ENCODE measurements around the gene NOXO1.
"Not testable (repeated sequence)": the region's sequence is repeated elsewhere in the genome, so short reads cannot be mapped to it uniquely, and the experiment has no call there.

The NOXO1 gene

GRCh38 chr16:2015947-2016208 lies 34.6 kb upstream of the NOXO1 start:
- H3K27ac ChIP-seq, result no peak overlapping the region
- DNase-seq, result no peak
- TF ChIP-seq, protein P1, sequence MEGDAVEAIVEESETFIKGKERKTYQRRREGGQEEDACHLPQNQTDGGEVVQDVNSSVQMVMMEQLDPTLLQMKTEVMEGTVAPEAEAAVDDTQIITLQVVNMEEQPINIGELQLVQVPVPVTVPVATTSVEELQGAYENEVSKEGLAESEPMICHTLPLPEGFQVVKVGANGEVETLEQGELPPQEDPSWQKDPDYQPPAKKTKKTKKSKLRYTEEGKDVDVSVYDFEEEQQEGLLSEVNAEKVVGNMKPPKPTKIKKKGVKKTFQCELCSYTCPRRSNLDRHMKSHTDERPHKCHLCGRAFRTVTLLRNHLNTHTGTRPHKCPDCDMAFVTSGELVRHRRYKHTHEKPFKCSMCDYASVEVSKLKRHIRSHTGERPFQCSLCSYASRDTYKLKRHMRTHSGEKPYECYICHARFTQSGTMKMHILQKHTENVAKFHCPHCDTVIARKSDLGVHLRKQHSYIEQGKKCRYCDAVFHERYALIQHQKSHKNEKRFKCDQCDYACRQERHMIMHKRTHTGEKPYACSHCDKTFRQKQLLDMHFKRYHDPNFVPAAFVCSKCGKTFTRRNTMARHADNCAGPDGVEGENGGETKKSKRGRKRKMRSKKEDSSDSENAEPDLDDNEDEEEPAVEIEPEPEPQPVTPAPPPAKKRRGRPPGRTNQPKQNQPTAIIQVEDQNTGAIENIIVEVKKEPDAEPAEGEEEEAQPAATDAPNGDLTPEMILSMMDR (IDR thresholded peaks at IDR 0.05; ENCODE audit: low read depth, low read length, missing control alignments), result no peak
- peaks cover 13% of the 10 kb centered on the region for H3K27me3 ChIP-seq (replicated peaks)
- in situ Hi-C loops (cut with HindIII; ENCODE audit: low pct_ligation_motif_present, low sequenced_read_pairs), result no loop called here
- H3K36me3 ChIP-seq (replicated peaks), result no peaks in the 10 kb centered on the region
- no peak overlapping the region for H3K4me3 ChIP-seq (ENCODE audit: low read depth, low read length)

GRCh38 chr16:2015117-2015946 lies 34.1 kb upstream of the NOXO1 start:
- TF ChIP-seq, protein P1 (IDR thresholded peaks at IDR 0.05; ENCODE audit: low read depth, low read length, missing control alignments), result no peak
- in situ Hi-C loops (cut with HindIII; ENCODE audit: low pct_ligation_motif_present, low sequenced_read_pairs), result no loop called here

GRCh38 chr16:2013527-2013926 lies 32.3 kb upstream of the NOXO1 start:
- TF ChIP-seq, protein P1 (IDR thresholded peaks at IDR 0.05; ENCODE audit: low read depth, low read length, missing control alignments), result no peak
- H3K27ac ChIP-seq, result no peak overlapping the region
- H3K4me3 ChIP-seq (ENCODE audit: low read depth, low read length), result no peak overlapping the region
- H3K27me3 ChIP-seq (replicated peaks), result no peaks in the 10 kb centered on the region
- in situ Hi-C loops (cut with HindIII; ENCODE audit: low pct_ligation_motif_present, low sequenced_read_pairs), result no loop called here
- DNase-seq, result no peak
- H3K36me3 ChIP-seq (replicated peaks), result no peaks in the 10 kb centered on the region

More at GRCh38 chr16:2015117-2015946, 34.1 kb upstream of the NOXO1 start:
- Histone ChIP-seq H3K27me3 (replicated peaks) (peaks cover 9% of the 10 kb centered on the region), H3K27ac (no peak overlapping the region), H3K36me3 (replicated peaks) (no peaks in the 10 kb centered on the region), H3K4me3 (ENCODE audit: low read depth, low read length) (no peak overlapping the region)
- DNase-seq, result no peak

DNA sequence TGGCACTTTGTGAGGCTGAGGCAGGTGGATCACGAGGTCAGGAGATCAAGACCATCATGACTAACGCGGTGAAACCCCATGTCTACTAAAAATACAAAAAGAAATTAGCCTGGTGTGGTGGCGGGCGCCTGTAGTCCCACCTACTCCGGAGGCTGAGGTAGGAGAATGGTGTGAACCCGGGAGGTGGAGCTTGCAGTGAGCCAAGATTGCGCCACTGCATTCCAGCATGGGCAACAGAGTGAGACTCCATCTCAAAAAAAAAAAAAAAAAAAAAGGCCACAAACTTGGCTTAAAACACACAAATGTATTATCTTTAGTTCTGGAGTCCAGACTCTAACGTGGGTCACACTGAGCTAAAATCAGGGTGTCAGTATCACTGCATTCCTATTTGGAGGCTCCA lies 30.5 kb upstream of the NOXO1 start:
- H3K4me3 ChIP-seq (ENCODE audit: low read depth, low read length), result not testable (repeated sequence)

GRCh38 chr16:2009791-2010510 lies 28.7 kb upstream of the NOXO1 start, which contains the start of gene ZNF598:
Gene ZNF598 (minus strand): TSS chr16:2009821.
- peak within 1 kb of the TSS; percentile 81 for H3K4me3 ChIP-seq (ENCODE audit: low read depth, low read length)
- DNase-seq, result peak; percentile 51
- no peaks in the 10 kb centered on the region for H3K36me3 ChIP-seq (replicated peaks)
- peak within 1 kb of the TSS; percentile 92 for H3K27ac ChIP-seq
- TF ChIP-seq, protein P1 (IDR thresholded peaks at IDR 0.05; ENCODE audit: low read depth, low read length, missing control alignments), result no peak
- H3K27me3 ChIP-seq (replicated peaks), result no peaks in the 10 kb centered on the region
- in situ Hi-C loops (cut with HindIII; ENCODE audit: low pct_ligation_motif_present, low sequenced_read_pairs), result no loop called here

More for the DNA sequence above, 30.5 kb upstream of the NOXO1 start:
- DNase-seq; in situ Hi-C loops (cut with HindIII; ENCODE audit: low pct_ligation_motif_present, low sequenced_read_pairs); H3K36me3 ChIP-seq (replicated peaks); H3K27ac ChIP-seq; H3K27me3 ChIP-seq (replicated peaks): not testable (repeated sequence)

DNA sequence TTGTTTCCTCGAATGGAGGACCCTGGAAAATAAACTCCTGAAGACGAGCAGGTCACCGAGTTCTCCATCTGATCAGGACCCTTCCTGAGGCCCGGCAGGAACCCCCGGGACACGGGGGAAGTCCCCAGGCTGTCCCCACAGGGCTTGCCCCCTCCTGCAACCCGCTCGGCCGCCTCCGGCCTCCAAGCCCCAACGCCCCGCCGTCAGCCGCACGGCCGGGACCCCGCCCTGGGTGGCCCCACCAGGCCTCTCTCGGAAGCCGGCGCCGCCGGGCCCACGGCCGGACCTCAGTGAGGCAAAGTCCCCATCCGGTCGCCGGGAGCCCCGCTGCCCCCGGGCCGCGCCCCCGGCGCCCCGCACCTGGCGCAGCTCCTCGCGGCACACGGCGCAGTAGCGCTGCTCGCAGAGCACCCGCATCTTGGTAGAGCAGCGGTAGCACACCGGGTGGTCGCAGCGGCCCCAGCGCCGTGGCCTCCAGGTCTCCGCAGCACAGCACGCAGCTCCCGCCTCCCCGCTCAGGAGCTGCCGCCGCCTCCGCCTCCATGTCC lies 28.0 kb upstream of the NOXO1 start:
- H3K36me3 ChIP-seq (replicated peaks), result no peaks in the 10 kb centered on the region
- peak overlapping the region; percentile 69 for H3K27ac ChIP-seq
- H3K27me3 ChIP-seq (replicated peaks), result no peaks in the 10 kb centered on the region
- H3K4me3 ChIP-seq (ENCODE audit: low read depth, low read length), result peak overlapping the region; percentile 73
- TF ChIP-seq, protein P1 (IDR thresholded peaks at IDR 0.05; ENCODE audit: low read depth, low read length, missing control alignments), result no peak
- in situ Hi-C loops (cut with HindIII; ENCODE audit: low pct_ligation_motif_present, low sequenced_read_pairs), result no loop called here
- no peak for DNase-seq

All from brain microvascular endothelial cell (primary cell).